EH (cell line): ENCODE results near the gene KCNJ4.
"Not testable (repeated sequence)": the region's sequence is repeated elsewhere in the genome, so short reads cannot be mapped to it uniquely, and the experiment has no call there.

ENCODE experiments used
- DNase-seq: peaks from one replicate; pipeline ENCODE4 v3.0.0-alpha.2; 2015; ENCODE audit warnings: low read depth

Gene KCNJ4

DNA sequence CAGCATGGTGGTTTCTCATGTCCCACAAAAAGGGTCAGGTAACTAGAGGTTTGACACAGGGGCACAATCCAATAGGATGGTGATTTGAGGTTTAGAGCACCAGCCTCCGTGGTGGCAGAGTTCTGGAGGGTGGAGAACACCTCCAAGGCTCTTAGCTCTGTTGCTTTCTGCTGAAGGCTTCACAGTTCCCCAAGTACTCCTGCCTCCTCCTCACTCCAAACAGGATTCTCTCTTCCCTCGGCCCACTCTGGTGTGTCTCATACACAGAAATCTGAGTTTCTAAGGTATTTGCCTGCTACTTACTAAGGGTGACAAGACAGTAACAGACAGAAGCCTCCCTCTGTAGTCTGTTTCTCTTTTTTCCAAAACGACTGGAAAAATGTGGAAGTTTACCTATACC, 73.6 kb downstream of the KCNJ4 start:
- DNase-seq = not testable (repeated sequence)
